Hippocampal formation (tissue), 2 donors: Measurements from ENCODE around the gene LGR6.
A peak's percentile ranks its signal among the peaks of the same experiment; 100 is the strongest.
"Not testable (repeated sequence)": the region's sequence is repeated elsewhere in the genome, so short reads cannot be mapped to it uniquely, and the experiment has no call there.

Source experiments
- DNase-seq, 2 donors: peaks; one replicate each; lab custom pipeline; 2025; lab: John Stamatoyannopoulos, UW

The LGR6 gene, protein sequence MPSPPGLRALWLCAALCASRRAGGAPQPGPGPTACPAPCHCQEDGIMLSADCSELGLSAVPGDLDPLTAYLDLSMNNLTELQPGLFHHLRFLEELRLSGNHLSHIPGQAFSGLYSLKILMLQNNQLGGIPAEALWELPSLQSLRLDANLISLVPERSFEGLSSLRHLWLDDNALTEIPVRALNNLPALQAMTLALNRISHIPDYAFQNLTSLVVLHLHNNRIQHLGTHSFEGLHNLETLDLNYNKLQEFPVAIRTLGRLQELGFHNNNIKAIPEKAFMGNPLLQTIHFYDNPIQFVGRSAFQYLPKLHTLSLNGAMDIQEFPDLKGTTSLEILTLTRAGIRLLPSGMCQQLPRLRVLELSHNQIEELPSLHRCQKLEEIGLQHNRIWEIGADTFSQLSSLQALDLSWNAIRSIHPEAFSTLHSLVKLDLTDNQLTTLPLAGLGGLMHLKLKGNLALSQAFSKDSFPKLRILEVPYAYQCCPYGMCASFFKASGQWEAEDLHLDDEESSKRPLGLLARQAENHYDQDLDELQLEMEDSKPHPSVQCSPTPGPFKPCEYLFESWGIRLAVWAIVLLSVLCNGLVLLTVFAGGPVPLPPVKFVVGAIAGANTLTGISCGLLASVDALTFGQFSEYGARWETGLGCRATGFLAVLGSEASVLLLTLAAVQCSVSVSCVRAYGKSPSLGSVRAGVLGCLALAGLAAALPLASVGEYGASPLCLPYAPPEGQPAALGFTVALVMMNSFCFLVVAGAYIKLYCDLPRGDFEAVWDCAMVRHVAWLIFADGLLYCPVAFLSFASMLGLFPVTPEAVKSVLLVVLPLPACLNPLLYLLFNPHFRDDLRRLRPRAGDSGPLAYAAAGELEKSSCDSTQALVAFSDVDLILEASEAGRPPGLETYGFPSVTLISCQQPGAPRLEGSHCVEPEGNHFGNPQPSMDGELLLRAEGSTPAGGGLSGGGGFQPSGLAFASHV

DNA sequence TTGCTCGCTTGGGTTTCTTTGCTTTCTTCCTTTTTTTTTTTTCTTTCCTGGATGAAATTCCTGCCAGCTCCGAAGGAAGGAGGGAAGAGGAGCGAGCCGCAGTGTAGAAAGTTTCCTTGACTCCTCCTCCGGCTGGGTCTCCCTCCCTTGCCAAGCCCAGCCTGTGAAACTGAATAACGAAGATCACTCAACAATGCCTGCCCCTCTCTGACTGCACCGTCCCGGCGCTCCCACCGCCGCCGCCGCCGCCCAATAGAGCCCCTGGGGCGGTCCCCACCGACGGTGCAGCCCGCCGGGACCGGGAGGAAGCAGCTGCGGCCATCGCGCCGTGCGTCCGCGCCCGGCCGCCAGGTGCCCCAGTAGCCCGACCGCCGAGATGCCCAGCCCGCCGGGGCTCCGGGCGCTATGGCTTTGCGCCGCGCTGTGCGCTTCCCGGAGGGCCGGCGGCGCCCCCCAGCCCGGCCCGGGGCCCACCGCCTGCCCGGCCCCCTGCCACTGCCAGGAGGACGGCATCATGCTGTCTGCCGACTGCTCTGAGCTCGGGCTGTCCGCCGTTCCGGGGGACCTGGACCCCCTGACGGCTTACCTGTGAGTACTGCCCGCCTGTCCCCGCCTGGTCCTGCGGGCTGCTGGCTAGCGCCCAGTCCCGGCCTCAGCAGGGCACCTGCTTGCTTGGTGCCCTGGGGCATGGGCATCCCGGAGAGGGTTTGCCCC lies at the start of gene LGR6:
Gene LGR6, plus strand, starts transcription at position 186 of the 714 bp plus-strand sequence. Its CDS starts 191 bp downstream, at position 377.
- no peak for DNase-seq

GRCh38 chr1:202144402-202145067 lies 49.1 kb upstream of the LGR6 start, which contains the start of gene ARL8A:
Gene ARL8A (minus strand): TSS chr1:202144737. CDS start chr1:202144572, 165 bp downstream.
- DNase-seq: peak; percentile 60 to 69

- no peak for DNase-seq
Observed at GRCh38 chr1:202145068-202145743, 48.4 kb upstream of the LGR6 start.

- not testable (repeated sequence) for DNase-seq
Observed at GRCh38 chr1:202145744-202146140, 47.9 kb upstream of the LGR6 start.

DNA sequence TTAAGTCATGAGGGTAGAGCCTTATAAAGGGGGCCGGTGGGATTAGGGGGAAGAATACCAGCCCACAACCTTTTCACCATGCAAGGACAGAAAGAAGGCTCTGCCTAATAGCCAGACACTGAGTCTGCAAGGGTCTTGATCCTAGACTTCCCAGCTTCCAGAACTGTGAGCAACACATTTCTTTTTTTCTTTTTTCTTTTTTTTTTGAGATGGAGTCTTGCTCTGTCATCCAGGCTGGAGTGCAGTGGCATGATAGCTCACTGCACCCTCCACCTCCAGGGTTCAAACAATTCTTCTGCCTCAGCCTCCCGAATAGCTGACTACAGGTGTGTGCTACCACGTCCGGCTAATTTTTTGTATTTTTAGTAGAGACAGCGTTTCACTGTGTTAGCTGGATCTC lies 47.3 kb upstream of the LGR6 start:
- DNase-seq: no peak

GRCh38 chr1:202146993-202147392 lies 46.6 kb upstream of the LGR6 start:
- no peak for DNase-seq

DNA sequence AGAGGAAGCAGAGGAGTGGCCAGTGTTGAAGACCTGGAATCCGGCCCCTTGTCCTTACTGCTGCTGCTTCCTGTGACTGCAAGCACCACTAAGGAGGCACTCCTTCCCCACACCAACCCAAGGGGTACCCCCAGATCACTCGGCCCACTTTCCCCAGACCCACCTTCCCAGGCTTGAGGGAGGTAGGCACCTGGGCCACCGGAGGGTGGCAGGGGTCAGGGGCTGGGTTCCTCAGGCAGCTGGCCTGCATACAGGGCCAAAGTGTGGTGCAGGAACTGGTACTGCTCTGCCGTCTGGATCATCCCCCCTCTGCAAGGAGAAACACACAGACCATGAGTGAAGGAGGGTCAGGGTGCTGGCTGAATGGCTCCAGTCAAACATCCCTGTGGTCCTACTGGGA lies 45.2 kb upstream of the LGR6 start:
- no peak for DNase-seq

- DNase-seq: no peak
Observed at GRCh38 chr1:202149566-202149965, 44.0 kb upstream of the LGR6 start.

GRCh38 chr1:202150187-202150586 lies 43.4 kb upstream of the LGR6 start:
- DNase-seq: no peak

- DNase-seq: no peak
Observed at GRCh38 chr1:202150602-202151001, 43.0 kb upstream of the LGR6 start.

- DNase-seq: no peak
Observed at GRCh38 chr1:202151045-202151444, 42.6 kb upstream of the LGR6 start.

DNA sequence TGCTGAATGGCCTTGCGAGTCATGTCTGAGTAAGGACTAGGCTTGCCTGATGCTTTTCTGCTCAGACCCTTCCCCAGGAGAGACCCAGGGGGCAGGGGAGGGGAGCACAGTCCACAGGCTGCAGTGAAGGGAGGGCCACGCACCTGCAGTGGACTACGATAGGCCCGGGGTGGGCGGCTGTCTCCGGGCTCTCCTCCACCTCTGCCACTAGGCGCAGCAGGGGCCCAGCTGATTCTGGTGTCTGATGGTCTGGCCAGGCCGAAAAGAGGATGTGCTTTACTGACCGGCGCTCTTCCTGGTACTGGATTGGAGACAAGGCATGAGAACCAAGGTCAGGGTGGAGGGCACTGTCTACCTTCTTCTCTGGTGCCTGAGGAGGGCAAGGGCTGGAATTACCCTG lies 41.2 kb upstream of the LGR6 start:
- no peak for DNase-seq

DNA sequence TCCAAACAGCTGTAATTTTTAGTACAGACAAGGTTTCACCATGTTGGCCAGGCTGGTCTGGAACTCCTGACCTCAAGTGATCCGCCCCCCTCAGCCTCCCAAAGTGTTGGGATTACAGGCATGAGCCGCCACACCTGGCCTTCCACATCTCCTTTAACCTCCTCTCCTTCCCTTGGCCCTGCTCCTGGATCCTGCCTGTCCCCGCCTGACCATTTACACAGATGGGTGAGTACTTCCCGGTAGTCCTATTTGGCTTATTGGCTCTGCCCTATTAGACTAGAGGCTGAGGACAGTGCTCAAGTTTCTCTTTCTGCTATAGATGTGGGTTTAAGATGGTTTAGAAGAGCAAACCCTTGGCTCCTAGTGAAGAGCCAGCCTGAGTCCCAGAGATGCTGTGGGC lies 40.3 kb upstream of the LGR6 start:
- DNase-seq: no peak

DNA sequence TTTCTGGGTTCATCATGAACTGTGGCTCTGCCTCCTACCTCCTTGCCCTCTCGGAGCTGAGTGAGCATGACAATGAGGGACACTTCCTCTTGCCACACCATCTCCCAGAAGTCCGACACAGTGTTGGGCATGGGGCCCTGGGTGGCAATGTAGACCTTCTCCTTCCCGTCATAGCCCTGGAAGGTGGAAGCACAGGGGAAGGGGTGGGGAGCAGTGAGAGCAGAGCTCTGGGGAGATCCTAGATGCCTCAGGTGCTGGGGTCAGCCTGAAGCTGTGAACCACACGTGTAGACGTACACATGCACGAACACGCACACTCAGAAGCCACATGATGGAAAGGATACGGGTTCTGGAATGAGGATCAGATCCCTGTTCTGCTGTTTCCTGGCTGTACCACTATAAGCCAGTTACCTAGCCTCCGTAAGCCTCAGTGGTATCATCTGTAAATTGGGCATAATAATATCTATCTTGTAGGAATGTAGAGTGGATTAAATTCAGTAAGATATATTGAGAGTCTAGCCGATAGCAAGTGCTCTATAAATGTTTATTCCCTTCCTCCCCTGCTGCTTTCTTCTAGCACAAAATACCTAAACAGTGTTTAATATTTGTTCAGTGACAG lies 39.3 kb upstream of the LGR6 start:
- DNase-seq: no peak

GRCh38 chr1:202154766-202155477 lies 38.7 kb upstream of the LGR6 start:
- DNase-seq: peak in 1 of 2 donors; percentile 46

DNA sequence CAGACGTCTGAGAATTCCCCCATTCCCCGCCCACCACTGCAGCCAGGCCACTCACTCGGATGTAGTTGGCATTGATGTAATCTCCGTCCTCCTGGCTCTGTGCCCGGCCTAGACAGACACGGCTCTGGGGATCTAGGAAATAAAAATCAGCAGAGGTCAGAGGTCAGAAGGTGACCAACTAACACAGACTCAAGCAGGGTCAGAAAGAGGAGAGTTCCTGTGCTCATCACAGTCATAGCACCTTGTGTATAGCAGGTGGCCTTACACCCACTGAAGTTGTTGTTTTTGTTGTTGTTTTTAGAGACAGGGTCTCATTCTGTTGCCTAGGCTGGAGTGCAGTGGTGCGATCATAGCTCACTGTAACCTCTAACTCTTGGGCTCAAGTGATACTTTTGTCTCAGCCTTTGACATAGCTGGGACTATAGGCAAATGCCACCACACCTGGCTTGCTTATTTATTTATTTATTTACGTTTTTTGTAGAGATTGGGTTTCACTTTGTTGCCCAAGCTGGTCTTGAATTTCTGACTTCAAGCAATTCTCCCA lies 38.0 kb upstream of the LGR6 start:
- DNase-seq: no peak

DNA sequence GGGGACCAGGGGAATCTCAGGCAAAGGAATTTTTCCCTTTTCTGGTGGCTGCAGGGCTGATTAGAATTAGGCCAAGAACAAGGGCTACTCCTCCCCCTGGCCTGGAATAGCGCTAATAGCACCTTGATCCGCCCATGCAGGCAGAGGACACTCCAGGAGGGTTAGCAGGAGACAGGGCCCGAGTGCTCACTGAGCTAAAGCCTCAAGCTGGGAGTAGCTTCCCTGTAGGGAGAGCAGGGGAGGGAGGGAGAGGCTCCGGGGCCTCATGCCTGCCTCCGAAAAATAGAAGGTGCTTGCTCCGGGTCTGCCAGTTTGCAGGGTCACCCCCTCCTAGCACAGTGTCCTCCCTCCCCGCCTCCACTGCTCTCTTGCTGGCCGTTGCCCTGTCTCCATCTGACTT lies 37.0 kb upstream of the LGR6 start:
- DNase-seq: no peak

DNA sequence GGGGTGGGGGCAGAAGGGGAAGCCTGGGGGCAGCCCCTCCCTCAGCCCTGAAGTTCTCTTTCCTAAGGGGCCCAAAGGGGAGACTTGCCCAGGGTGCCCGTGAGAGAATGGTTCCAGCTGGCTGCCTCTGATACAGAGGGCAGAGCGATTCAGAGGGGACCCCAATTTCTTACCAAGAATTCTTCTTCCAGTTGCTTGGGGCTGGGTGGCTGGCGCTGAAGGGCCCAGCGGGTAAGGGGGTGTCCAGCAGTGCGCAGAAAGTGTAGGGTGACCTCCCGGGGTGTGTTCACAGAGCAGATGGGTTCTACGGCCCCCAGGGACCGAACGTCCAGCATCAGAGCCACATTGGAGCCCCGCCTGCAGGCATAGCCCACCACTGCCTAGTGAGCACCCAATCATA lies 35.7 kb upstream of the LGR6 start:
- no peak for DNase-seq

GRCh38 chr1:202158810-202159533 lies 34.6 kb upstream of the LGR6 start:
- no peak for DNase-seq
